Mesendoderm (in vitro differentiated cells): ENCODE measurements around the gene ACACB.

Experiments used
- DNase-seq: peaks from one replicate; pipeline ENCODE4 v3.0.0; 2013
- H2AK5ac ChIP-seq: 2 replicates; pipeline ENCODE4 v1.6.1; 2013; ENCODE audit warnings: low read length, inconsistent platforms
- H2BK120ac ChIP-seq: 2 replicates; pipeline ENCODE4 v1.6.1; 2013; ENCODE audit warnings: low read depth, mild to moderate bottlenecking, low read length, moderate library complexity, mixed read lengths
- H2BK15ac ChIP-seq: replicated peaks from 2 replicates; pipeline ENCODE4 v1.6.1; 2013; ENCODE audit warnings: low read depth, mild to moderate bottlenecking, moderate library complexity
- H2BK5ac ChIP-seq: 2 replicates; pipeline ENCODE4 v1.6.1; 2013; ENCODE audit warnings: low read length, inconsistent platforms
- H3K18ac ChIP-seq: 2 replicates; pipeline ENCODE4 v1.6.1; 2013; ENCODE audit warnings: mild to moderate bottlenecking, low read length, mixed read lengths
- H3K23ac ChIP-seq: one replicate; pipeline ENCODE4 v1.6.1; 2013; ENCODE audit warnings: low read length
- H3K27ac ChIP-seq: 2 replicates; pipeline ENCODE4 v1.5.1; 2013; ENCODE audit warnings: low read depth, mild to moderate bottlenecking, inconsistent platforms, low read length, moderate library complexity
- H3K27me3 ChIP-seq: 2 replicates; pipeline ENCODE4 v1.6.1; 2013; ENCODE audit warnings: low read length, control low read depth, mild to moderate bottlenecking, inconsistent platforms; ENCODE audit not compliant: insufficient read depth, poor library complexity
- H3K36me3 ChIP-seq: 2 replicates; pipeline ENCODE4 v1.6.1; 2013; ENCODE audit warnings: low read length, inconsistent platforms; ENCODE audit not compliant: control insufficient read depth, insufficient read depth
- H3K4ac ChIP-seq: one replicate; pipeline ENCODE4 v1.6.1; 2013; ENCODE audit warnings: low read depth, mild to moderate bottlenecking, low read length, moderate library complexity
- H3K4me1 ChIP-seq: 2 replicates; pipeline ENCODE4 v1.6.1; 2013; ENCODE audit warnings: low read depth, low read length, inconsistent platforms; ENCODE audit not compliant: control insufficient read depth
- H3K4me2 ChIP-seq: 2 replicates; pipeline ENCODE4 v1.6.1; 2013; ENCODE audit warnings: low read length
- H3K4me3 ChIP-seq: 2 replicates; pipeline ENCODE4 v1.5.1; 2013; ENCODE audit warnings: mild to moderate bottlenecking, low read length
- H3K56ac ChIP-seq: one replicate; pipeline ENCODE4 v1.6.1; 2013; ENCODE audit warnings: low read length
- H3K79me1 ChIP-seq: 2 replicates; pipeline ENCODE4 v1.6.1; 2013; ENCODE audit warnings: low read length, inconsistent platforms
- H3K79me2 ChIP-seq: 2 replicates; pipeline ENCODE4 v1.6.1; 2013; ENCODE audit warnings: mild to moderate bottlenecking, low read length; ENCODE audit not compliant: control insufficient read depth, insufficient read depth
- H3K9ac ChIP-seq: 2 replicates; pipeline ENCODE4 v1.6.1; 2013; ENCODE audit warnings: low read length, inconsistent platforms
- H4K5ac ChIP-seq: one replicate; pipeline ENCODE4 v1.6.1; 2013; ENCODE audit warnings: low read length
- H4K8ac ChIP-seq: one replicate; pipeline ENCODE4 v1.6.1; 2013; ENCODE audit warnings: low read depth, mild to moderate bottlenecking, control low read depth, low read length, moderate library complexity
- WGBS: extraction: QIAGEN DNeasy Blood & Tissue Kit; methylation state at CpG from one replicate; pipeline ENCODE4 v1.1.7; 2013; ENCODE audit warnings: low lambda C conversion rate, missing lambda C conversion rate; ENCODE audit not compliant: insufficient coverage; ENCODE audit errors: extremely low coverage; 5-methylcytosine and 5-hydroxymethylcytosine counted together

The ACACB gene

GRCh38 chr12:109261939-109262338 lies 145.6 kb downstream of the ACACB start:
- H2BK15ac ChIP-seq = no peak overlapping the region
- H3K27me3 ChIP-seq = no peaks in the 10 kb centered on the region
- DNase-seq = no peak
- no peak overlapping the region for H3K56ac ChIP-seq
- no peak overlapping the region for H2BK120ac ChIP-seq
- H3K23ac ChIP-seq = no peak overlapping the region
- no peak overlapping the region for H2AK5ac ChIP-seq
- no peak overlapping the region for H2BK5ac ChIP-seq
- WGBS = no CpG with 5 or more reads among the region's 2 CpGs
- H3K79me1 ChIP-seq = no peaks in the 10 kb centered on the region
- H4K5ac ChIP-seq = no peak overlapping the region
- H3K36me3 ChIP-seq = no peaks in the 10 kb centered on the region
- no peaks in the 10 kb centered on the region for H3K79me2 ChIP-seq
- no peak overlapping the region for H3K4me3 ChIP-seq
- H3K4ac ChIP-seq = no peak overlapping the region
- no peaks in the 10 kb centered on the region for H3K4me1 ChIP-seq
- H3K9ac ChIP-seq = no peak overlapping the region
- no peak overlapping the region for H3K4me2 ChIP-seq
- H4K8ac ChIP-seq = no peak overlapping the region
- no peak overlapping the region for H3K27ac ChIP-seq
- no peak overlapping the region for H3K18ac ChIP-seq

- Histone ChIP-seq H4K5ac (no peak overlapping the region), H2BK15ac (no peak overlapping the region), H3K27me3 (no peaks in the 10 kb centered on the region), H3K18ac (no peak overlapping the region), H2BK120ac (no peak overlapping the region), H3K79me1 (no peaks in the 10 kb centered on the region), H3K4me2 (no peak overlapping the region), H3K4me1 (no peaks in the 10 kb centered on the region), H3K56ac (no peak overlapping the region), H3K36me3 (no peaks in the 10 kb centered on the region), H2AK5ac (no peak overlapping the region), H3K27ac (no peak overlapping the region), H3K79me2 (no peaks in the 10 kb centered on the region), H3K23ac (no peak overlapping the region), H3K9ac (no peak overlapping the region), H4K8ac (no peak overlapping the region), H3K4ac (no peak overlapping the region), H3K4me3 (no peak overlapping the region), H2BK5ac (no peak overlapping the region)
- no CpG with 5 or more reads among the region's 3 CpGs for WGBS
- DNase-seq = no peak
These were observed 147.1 kb downstream of the ACACB start for GRCh38 chr12:109263439-109263838.

DNA sequence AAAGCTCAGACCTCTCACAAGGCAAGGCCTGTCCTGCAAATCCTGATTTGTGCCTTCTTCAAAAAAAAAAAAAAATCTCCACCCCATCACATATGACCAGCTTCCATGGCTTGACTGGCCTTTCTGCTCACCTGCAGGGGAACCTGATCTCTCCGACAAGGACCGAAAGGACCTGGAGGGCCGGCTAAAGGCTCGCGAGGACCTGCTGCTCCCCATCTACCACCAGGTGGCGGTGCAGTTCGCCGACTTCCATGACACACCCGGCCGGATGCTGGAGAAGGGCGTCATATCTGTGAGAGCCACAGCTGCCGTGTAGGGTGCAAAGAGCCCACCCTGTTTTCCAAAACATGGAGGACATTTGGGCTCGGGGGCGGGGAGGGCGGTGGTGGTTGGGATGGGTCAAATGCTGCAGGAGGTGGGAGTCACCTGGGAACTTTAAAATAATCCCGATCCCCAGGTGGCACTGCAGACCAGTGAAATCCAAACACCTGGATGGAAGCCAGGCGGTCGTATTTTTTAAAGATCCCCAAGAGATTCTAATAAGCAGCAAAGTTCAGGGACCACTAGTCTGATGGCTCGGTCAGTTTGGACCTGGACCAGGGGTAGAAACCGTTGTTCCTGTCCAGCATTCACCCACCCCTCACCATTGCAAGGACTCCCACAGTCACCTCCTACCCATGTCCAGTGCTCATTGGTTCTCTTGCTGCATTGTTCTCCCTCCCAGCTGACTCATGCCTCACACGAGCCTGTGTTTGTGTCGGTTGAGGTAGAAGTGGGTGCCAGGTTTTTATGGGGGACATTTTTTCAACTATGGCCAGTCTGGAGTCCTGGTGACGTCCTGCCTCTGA lies 147.9 kb downstream of the ACACB start:
- no peak overlapping the region for H2BK120ac ChIP-seq
- no peaks in the 10 kb centered on the region for H3K79me2 ChIP-seq
- no peak overlapping the region for H3K9ac ChIP-seq
- no peak overlapping the region for H3K4me3 ChIP-seq
- no peak overlapping the region for H3K4ac ChIP-seq
- no peak overlapping the region for H3K23ac ChIP-seq
- H3K79me1 ChIP-seq = no peaks in the 10 kb centered on the region
- H3K27me3 ChIP-seq = no peaks in the 10 kb centered on the region
- no peak overlapping the region for H3K27ac ChIP-seq
- H3K18ac ChIP-seq = no peak overlapping the region
- DNase-seq = peak; percentile 92
- no CpG with 5 or more reads among the region's 23 CpGs for WGBS
- no peaks in the 10 kb centered on the region for H3K36me3 ChIP-seq
- H2AK5ac ChIP-seq = no peak overlapping the region
- no peak overlapping the region for H3K56ac ChIP-seq
- no peaks in the 10 kb centered on the region for H3K4me1 ChIP-seq
- no peak overlapping the region for H2BK5ac ChIP-seq
- no peak overlapping the region for H4K8ac ChIP-seq
- no peak overlapping the region for H3K4me2 ChIP-seq
- H4K5ac ChIP-seq = no peak overlapping the region
- no peak overlapping the region for H2BK15ac ChIP-seq

GRCh38 chr12:109264943-109265650 lies 148.7 kb downstream of the ACACB start:
- H3K27me3 ChIP-seq = no peaks in the 10 kb centered on the region
- DNase-seq = no peak
- H3K79me1 ChIP-seq = no peaks in the 10 kb centered on the region
- no peaks in the 10 kb centered on the region for H3K4me1 ChIP-seq
- H3K23ac ChIP-seq = no peak overlapping the region
- H2AK5ac ChIP-seq = no peak overlapping the region
- WGBS = no CpG with 5 or more reads among the region's 27 CpGs
- no peak overlapping the region for H2BK15ac ChIP-seq
- no peak overlapping the region for H3K4me2 ChIP-seq
- H2BK5ac ChIP-seq = no peak overlapping the region
- H3K4me3 ChIP-seq = no peak overlapping the region
- H2BK120ac ChIP-seq = no peak overlapping the region
- no peak overlapping the region for H3K27ac ChIP-seq
- H3K36me3 ChIP-seq = no peaks in the 10 kb centered on the region
- H3K18ac ChIP-seq = no peak overlapping the region
- H4K8ac ChIP-seq = no peak overlapping the region
- H3K56ac ChIP-seq = no peak overlapping the region
- no peak overlapping the region for H3K9ac ChIP-seq
- H3K4ac ChIP-seq = no peak overlapping the region
- H4K5ac ChIP-seq = no peak overlapping the region
- no peaks in the 10 kb centered on the region for H3K79me2 ChIP-seq

GRCh38 chr12:109266106-109266879 lies 149.9 kb downstream of the ACACB start:
- H2BK5ac ChIP-seq = no peak overlapping the region
- no CpG with 5 or more reads among the region's 16 CpGs for WGBS
- H3K79me2 ChIP-seq = no peaks in the 10 kb centered on the region
- H3K79me1 ChIP-seq = no peaks in the 10 kb centered on the region
- no peak overlapping the region for H4K8ac ChIP-seq
- H3K4me1 ChIP-seq = no peaks in the 10 kb centered on the region
- no peaks in the 10 kb centered on the region for H3K36me3 ChIP-seq
- H3K4me2 ChIP-seq = no peak overlapping the region
- H4K5ac ChIP-seq = no peak overlapping the region
- H3K56ac ChIP-seq = no peak overlapping the region
- H3K27ac ChIP-seq = no peak overlapping the region
- H3K18ac ChIP-seq = no peak overlapping the region
- no peak overlapping the region for H3K23ac ChIP-seq
- H2BK15ac ChIP-seq = no peak overlapping the region
- no peak overlapping the region for H3K9ac ChIP-seq
- no peak overlapping the region for H2BK120ac ChIP-seq
- DNase-seq = no peak
- no peak overlapping the region for H3K4me3 ChIP-seq
- no peaks in the 10 kb centered on the region for H3K27me3 ChIP-seq
- no peak overlapping the region for H3K4ac ChIP-seq
- no peak overlapping the region for H2AK5ac ChIP-seq
